GM18517 (cell line): ENCODE data around the gene NBPF20.
"Not testable (repeated sequence)": the region's sequence is repeated elsewhere in the genome, so short reads cannot be mapped to it uniquely, and the experiment has no call there.

Experiments
- ATAC-seq: cut with Tn5 transposase; IDR thresholded peaks from one replicate; pipeline ENCODE4 v1.9.1; 2021; ENCODE audit warnings: mild to moderate bottlenecking, moderate library complexity; ENCODE audit not compliant: unreplicated experiment

NBPF20 gene

GRCh38 chr1:145429329-145429728 lies 3.9 kb upstream of the NBPF20 start:
- ATAC-seq, result not testable (repeated sequence)

- ATAC-seq, result not testable (repeated sequence)
These were observed 579 bp downstream of the NBPF20 start for GRCh38 chr1:145424612-145425435.

GRCh38 chr1:145415149-145415548 lies 10.3 kb downstream of the NBPF20 start:
- ATAC-seq, result not testable (repeated sequence)

- ATAC-seq, result not testable (repeated sequence)
These were observed 18.1 kb downstream of the NBPF20 start for GRCh38 chr1:145407266-145407665.

- ATAC-seq, result not testable (repeated sequence)
These were observed 20.5 kb downstream of the NBPF20 start for GRCh38 chr1:145404949-145405348.

GRCh38 chr1:145400701-145401100 lies 24.7 kb downstream of the NBPF20 start:
- ATAC-seq, result not testable (repeated sequence)
